Measurements from ENCODE around the gene URB1. TPM values are rescaled to one million over a fixed set of nuclear protein-coding genes. Genes with fewer than 3 reads are reported as not detected.

URB1 gene
- total RNA-seq, 6 donors from 2014 or later, result 9.3 to 23.0 (median 14.1) TPM

DNA sequence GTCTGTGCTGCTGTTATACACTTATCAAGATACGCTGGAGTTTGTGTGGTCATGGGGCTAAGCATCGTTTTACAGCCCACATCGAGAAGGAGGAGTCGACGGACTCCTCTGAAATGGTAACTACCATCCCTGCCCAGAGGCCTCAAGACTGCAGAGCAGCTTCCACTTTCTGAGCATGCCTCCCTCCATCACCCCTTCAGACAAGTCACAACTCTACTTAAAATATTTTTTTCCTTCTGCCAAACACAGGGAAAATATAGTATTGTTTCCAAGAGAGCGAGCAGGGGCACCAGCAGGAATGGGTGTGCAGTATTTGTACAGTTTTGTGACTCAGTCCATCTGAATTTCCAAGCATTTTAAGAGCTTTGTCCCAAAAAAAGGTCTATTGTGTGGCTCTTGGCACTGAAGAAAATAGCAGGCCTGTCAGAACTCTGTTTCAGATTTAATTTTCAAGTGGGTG is 33.8 kb upstream of the URB1 start:
- WGBS, 2 donors, result 74 to 98% methylated on average over 6 of the region's 6 CpGs
- H3K27ac ChIP-seq, result no peak overlapping the region

DNA sequence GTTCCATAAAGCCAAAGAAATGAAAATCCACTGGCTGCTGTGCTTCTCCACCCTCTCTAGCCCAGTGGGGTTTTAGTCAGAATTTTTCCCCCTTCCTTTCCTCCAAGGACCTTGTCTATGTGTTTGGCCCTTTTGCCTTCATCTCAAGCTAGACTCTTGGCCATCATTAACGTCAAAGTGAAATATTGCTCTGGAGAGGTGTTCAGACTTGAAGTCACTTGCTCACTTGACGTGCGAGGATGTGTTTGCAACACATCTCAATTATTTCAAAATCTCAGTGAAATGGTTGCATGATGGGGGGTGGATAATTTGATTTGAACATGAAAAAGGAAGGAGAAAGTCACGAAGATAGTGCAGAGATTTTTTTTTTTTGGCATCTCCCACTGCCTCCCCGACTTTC is 33.3 kb upstream of the URB1 start:
- TF ChIP-seq CTCF (IDR thresholded peaks at IDR 0.05) (no peak), POLR2AphosphoS5 (IDR thresholded peaks at IDR 0.05) (no peak), EP300 (IDR thresholded peaks at IDR 0.05) (no peak), POLR2A (IDR thresholded peaks at IDR 0.05) (no peak)
- WGBS, 2 donors, result 79 to 90% methylated on average over 5 of the region's 5 CpGs
- no peak overlapping the region for H3K27ac ChIP-seq

More for the DNA sequence above, 33.8 kb upstream of the URB1 start:
- no peaks in the 10 kb centered on the region for H3K27me3 ChIP-seq
- no peaks in the 10 kb centered on the region for H3K9me3 ChIP-seq
- H3K4me1 ChIP-seq, result peaks cover 0 to 14% (median 6%) of the 10 kb centered on the region in 4 donors
- H3K4me3 ChIP-seq, result no peak overlapping the region
- DNase-seq (no peak), ATAC-seq (ENCODE audit: low FRiP score in 2 of 2) (peak in 1 of 2 donors; percentile 40)
- TF ChIP-seq POLR2A (IDR thresholded peaks at IDR 0.05) (no peak), POLR2AphosphoS5 (IDR thresholded peaks at IDR 0.05) (no peak), CTCF (IDR thresholded peaks at IDR 0.05) (no peak), EP300 (IDR thresholded peaks at IDR 0.05) (no peak)
- no peaks in the 10 kb centered on the region for H3K36me3 ChIP-seq

GRCh38 chr21:32425628-32426027 is 32.8 kb upstream of the URB1 start:
- Histone ChIP-seq H3K36me3 (no peaks in the 10 kb centered on the region), H3K9me3 (no peaks in the 10 kb centered on the region), H3K4me1 (peaks cover 0 to 14% (median 6%) of the 10 kb centered on the region in 4 donors), H3K4me3 (no peak overlapping the region), H3K27me3 (no peaks in the 10 kb centered on the region), H3K27ac (no peak overlapping the region)
- WGBS, 2 donors, result 92 to 99% methylated on average over 4 of the region's 4 CpGs
- DNase-seq, result no peak
- TF ChIP-seq POLR2AphosphoS5 (IDR thresholded peaks at IDR 0.05) (no peak), EP300 (IDR thresholded peaks at IDR 0.05) (no peak), CTCF (IDR thresholded peaks at IDR 0.05) (no peak), POLR2A (IDR thresholded peaks at IDR 0.05) (no peak)
- ATAC-seq (ENCODE audit: low FRiP score in 2 of 2), result no peak

More for the DNA sequence above, 33.3 kb upstream of the URB1 start:
- peaks cover 0 to 14% (median 6%) of the 10 kb centered on the region in 4 donors for H3K4me1 ChIP-seq
- H3K27me3 ChIP-seq, result no peaks in the 10 kb centered on the region
- H3K4me3 ChIP-seq, result no peak overlapping the region
- DNase-seq (no peak), ATAC-seq (ENCODE audit: low FRiP score in 2 of 2) (no peak)
- no peaks in the 10 kb centered on the region for H3K36me3 ChIP-seq
- no peaks in the 10 kb centered on the region for H3K9me3 ChIP-seq

GRCh38 chr21:32424674-32425073 is 31.9 kb upstream of the URB1 start:
- Histone ChIP-seq H3K4me1 (peaks cover 0 to 14% (median 6%) of the 10 kb centered on the region in 4 donors), H3K9me3 (no peaks in the 10 kb centered on the region), H3K27ac (no peak overlapping the region), H3K27me3 (no peaks in the 10 kb centered on the region), H3K4me3 (no peak overlapping the region), H3K36me3 (no peaks in the 10 kb centered on the region)
- WGBS, 2 donors, result 90 to 92% methylated on average over 5 of the region's 5 CpGs
- DNase-seq (no peak), ATAC-seq (ENCODE audit: low FRiP score in 2 of 2) (no peak)
- no peak for TF ChIP-seq POLR2A (IDR thresholded peaks at IDR 0.05)
- no peak for TF ChIP-seq CTCF (IDR thresholded peaks at IDR 0.05)
- TF ChIP-seq EP300 (IDR thresholded peaks at IDR 0.05), result no peak
- TF ChIP-seq POLR2AphosphoS5 (IDR thresholded peaks at IDR 0.05), result no peak

- H3K27ac ChIP-seq, result no peak overlapping the region
- no peaks in the 10 kb centered on the region for H3K9me3 ChIP-seq
- WGBS, 2 donors, result 61 to 93% methylated on average over 2 of the region's 2 CpGs
- peaks cover 0 to 14% (median 6%) of the 10 kb centered on the region in 4 donors for H3K4me1 ChIP-seq
- H3K4me3 ChIP-seq, result no peak overlapping the region
- no peak for ATAC-seq (ENCODE audit: low FRiP score in 2 of 2)
- no peaks in the 10 kb centered on the region for H3K27me3 ChIP-seq
- DNase-seq, result no peak
- no peak for TF ChIP-seq CTCF (IDR thresholded peaks at IDR 0.05)
- TF ChIP-seq POLR2AphosphoS5 (IDR thresholded peaks at IDR 0.05), result no peak
- TF ChIP-seq POLR2A (IDR thresholded peaks at IDR 0.05), result no peak
- no peak for TF ChIP-seq EP300 (IDR thresholded peaks at IDR 0.05)
- H3K36me3 ChIP-seq, result no peaks in the 10 kb centered on the region
Measured at GRCh38 chr21:32424191-32424535, 31.4 kb upstream of the URB1 start.
